HG02763 (cell line): Measurements from ENCODE around the gene KIRREL1.

ENCODE experiments used
- ATAC-seq: cut with Tn5 transposase; IDR thresholded peaks from one replicate; pipeline ENCODE4 v1.9.1; 2021; ENCODE audit warnings: mild to moderate bottlenecking, moderate library complexity; ENCODE audit not compliant: unreplicated experiment

The KIRREL1 gene

DNA sequence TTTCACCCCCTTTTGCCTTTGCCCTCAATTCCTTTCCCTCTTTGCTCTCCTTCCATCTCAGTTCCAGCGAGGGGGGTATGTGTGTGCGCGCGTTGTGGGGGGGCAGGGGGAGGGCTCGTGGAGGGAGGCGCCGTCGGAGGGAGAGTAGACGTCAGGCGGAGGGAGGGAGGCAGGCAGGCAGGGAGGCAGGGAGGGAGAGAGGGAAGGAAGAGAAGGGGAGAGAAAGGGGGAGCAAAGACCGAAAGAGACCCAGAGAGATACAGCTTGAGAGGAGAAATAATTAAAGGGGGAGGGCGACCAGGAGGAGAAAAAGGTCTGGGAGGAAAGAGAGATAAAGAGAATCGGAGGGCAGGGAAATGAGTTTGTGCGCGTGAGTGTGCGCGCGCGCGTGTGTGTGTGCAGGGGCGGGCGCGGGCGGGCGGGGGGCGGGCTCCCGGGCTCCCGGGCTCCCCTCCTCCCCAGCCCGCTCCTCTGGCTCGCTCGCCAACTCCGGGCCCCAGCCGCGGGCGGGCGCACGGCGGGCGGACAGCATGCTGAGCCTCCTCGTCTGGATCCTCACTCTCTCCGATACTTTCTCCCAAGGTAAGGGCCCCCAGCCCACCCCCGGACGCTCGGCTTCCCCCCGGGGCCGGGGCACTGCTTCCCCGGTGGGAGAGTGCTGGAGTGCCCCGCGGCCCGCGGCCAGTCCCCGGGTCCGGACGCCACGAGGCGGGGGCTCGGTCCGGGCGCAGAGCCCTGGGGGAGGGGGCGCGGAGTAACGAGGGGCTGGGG lies at the start of gene KIRREL1:
KIRREL1 (plus strand) TSS at position 499 of the 771 bp plus-strand sequence; CDS start at position 531, 32 bp downstream.
- no peak for ATAC-seq

DNA sequence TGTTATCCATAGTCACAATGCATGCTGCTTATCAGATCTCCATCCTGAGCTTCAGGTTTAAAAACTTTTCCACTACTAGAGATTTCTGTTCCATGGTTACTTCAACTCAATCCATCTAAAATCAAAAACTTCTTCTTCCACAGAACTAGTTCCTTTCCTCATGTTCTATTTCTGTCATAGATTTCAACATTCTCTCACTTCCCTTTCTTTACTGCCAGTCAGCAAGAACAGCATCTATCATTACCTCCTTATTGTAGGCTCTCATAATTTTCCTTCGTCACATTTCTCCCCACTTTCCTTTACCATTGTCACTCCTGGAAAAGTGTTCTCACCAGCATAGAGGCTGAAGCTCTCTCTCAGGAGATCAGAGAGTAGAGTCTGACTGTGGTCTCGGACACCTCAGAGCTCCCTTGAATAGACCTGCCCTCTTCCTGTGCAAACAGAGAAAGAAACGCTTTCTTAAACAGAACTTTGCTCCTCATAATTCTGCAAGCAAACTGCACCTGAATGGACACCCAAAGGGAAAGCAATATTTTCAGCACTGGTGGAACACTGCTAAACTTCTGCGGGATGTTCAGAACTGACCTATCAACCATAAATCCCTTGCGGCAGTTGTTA lies 48.7 kb upstream of the KIRREL1 start:
- ATAC-seq, result no peak

DNA sequence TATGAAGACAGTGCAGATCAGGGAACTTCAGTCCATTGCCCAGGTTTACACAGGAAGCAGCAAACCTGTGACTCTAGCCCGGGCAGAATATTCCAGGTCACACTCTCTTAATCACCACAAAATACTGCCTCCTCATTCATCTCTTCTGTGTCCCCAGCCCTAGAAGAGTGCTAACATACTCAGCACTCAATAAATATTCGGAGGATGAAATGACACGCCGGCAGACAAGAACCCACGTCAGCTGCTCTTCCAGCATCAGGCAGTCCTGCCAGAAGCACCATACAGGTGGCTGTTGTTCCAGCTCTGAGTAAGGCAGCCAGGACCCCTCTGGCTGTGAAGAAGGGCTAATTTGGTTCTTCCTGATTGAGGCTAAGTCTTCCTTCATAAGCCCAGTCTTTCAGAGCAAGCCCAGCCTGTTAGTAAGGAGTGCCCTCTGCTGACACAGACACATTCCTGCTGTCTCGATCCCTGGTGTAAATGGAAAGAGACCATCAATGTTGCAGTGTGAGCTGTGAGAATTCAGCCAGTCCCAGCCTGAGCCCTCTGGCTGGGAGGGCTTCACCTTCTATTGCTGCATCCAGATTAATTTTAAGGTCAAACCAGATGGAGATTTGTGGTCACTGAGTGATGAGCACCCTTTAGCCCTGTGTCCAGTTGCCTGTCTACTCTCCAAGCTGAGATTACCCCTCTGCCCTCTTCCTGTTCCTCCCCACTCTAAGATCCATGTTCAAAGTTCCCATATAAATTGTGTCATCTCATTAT lies 45.0 kb upstream of the KIRREL1 start:
- ATAC-seq, result no peak

DNA sequence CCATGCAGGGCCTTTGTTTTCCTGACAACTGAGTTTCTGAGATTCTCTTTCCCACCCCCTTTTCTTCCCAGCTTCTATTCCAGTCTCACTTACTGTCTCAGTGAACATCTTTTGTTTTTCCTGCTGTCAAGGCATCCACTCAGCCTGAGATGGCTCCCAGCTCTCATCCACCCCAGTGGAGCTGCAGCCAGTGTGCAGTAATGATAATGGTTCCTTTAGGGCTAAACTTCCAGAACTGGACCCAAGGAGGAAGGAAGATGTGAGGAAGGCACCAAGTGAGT lies 44.4 kb upstream of the KIRREL1 start:
- no peak for ATAC-seq

DNA sequence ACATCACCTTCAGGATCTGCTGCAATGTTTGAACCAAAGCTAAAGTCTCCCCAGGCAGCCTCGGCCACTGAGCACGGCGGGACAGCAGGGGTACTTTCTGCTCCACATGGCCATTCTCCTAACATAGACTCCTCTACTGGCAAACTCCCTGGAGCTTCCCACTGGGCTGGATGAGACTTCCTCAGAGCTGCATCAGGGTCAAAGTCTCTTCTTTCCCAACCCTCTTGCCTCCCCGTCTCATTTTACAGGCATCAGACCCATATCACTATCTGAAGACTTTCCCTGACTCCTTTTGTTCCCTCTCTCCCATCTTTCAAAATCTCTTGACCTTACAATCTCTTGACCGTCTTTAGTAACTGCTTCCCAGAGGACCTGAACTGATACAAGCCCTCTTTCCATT lies 42.2 kb upstream of the KIRREL1 start:
- ATAC-seq, result no peak

DNA sequence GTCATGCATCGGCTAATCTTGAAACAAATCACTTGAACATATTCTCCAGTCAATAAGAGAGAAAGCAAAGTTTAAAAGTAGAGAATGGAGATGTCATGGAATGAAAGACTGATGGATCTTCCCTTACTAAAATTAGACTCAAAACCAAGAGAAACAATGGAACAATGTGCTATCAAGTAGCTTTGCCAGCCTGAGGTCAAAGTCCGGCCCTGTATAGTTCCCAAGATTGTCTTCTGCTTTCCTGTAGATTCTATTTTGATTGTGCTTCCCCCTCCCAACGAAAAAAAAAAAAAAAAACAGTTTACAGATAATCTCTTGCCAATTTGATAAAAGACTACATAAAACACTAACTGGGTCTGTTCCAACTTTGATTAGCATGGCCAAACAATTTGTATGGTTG lies 40.8 kb upstream of the KIRREL1 start:
- ATAC-seq, result no peak

DNA sequence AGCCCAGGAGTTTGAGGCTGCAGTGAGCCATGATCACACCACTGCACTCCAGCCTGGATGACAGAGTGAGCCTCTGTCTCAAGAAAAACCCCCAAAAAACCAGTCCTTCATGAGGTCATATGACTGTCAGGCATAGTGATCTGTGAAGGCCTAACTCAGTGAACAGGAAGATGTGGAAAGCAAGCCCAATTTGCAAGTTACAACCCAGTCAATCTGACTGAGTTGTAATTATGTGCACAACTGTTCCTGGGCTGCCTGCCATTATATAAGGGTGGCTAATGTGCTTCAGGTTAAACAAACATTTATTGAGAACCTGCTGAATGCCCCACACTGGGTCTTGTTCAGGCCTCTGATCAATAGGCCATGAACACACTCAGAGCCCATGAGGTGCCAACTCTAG lies 38.2 kb upstream of the KIRREL1 start:
- no peak for ATAC-seq

DNA sequence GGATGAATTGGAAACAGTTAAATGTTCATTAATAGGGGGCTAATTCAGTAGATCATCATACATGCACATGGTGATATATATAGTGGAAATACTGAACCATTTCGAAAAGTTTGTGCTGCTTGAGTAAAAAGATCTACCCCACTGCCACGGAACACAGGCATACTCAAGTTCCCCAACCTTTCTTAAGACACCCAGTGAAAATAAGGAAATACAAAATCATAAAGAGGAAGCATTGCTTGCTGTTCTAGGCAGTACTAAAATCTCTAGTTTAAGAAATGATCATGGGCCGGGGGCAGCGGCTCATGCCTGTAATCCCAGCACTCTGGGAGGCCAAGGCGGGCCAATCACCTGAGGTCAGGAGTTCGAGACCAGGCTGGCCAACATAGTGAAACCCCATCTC lies 37.6 kb upstream of the KIRREL1 start:
- no peak for ATAC-seq

DNA sequence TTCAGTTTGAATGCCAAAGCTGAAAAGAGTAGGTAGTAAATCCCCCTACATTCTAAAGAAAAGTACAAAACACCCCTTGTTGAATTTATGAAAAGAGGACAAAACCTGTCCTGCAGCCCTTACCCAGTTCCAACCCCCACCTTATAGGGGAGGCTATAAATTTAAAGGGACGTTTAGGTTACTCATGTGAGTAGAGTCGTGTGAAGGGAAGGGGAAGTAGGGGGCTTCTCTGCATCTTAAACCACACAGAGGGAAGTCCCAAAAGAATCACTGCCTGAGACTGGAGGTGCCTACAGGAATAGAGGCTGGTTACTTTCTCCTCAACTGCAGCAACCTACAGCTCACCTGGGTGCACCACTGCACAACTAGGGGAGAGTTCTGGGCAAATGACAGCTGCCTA lies 36.7 kb upstream of the KIRREL1 start:
- no peak for ATAC-seq

DNA sequence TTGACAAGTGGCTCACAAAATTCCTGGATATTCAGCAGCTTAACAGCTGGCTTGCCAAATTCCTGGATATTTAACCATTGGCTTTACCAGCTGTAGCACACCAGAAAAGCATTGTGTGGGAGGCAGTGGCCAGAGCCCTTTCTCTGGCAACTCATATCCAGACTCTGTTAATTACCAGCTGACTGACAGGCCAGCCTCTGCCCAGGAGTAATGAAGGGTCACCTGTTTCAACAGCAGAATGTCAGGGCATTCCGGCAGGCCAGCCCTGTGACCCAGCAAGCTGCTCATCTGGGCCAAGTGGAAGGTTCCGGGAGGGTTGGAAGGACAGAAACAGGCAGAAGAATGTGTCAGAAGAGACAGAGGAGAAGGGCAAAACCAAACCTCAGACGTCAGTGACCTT lies 35.2 kb upstream of the KIRREL1 start:
- ATAC-seq, result no peak

DNA sequence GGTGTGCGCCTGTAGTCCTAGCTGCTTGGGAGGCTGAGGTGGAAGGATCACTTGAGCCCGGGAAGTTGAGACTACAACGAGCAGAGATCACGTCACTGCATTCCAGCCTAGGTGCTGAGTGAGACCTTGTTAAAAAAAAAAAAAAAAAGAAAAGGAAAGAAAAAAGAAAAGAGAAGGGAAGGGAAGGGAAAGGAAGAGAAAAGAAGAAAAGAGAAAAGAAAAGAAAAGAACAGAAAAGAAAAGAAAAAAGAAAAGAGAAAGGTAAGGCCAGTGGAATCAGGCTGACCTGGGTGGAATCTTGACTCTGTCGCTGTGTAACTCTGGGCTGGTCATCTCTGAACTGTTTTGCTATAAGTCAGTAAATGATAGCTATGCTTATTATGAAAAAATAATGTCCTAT lies 33.7 kb upstream of the KIRREL1 start:
- ATAC-seq, result no peak

DNA sequence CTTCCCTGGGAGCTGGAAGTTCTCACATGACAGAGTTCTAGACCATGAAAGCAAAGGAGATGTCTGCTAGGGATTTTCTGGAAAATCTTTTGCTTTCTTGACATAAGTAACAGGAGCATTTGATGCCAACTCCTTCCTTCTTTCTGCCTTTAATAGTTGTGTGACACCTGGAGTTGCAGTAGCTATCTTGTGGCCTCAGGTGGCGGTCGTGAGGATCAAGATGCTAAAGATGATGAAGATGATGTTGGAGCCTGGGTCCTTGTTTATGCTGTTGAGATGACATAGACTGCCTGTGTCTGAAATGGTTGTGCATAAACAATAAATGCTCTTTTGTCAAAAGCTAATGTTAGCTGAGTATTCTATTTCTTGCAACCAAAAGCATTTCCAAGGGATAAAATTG lies 32.7 kb upstream of the KIRREL1 start:
- no peak for ATAC-seq

DNA sequence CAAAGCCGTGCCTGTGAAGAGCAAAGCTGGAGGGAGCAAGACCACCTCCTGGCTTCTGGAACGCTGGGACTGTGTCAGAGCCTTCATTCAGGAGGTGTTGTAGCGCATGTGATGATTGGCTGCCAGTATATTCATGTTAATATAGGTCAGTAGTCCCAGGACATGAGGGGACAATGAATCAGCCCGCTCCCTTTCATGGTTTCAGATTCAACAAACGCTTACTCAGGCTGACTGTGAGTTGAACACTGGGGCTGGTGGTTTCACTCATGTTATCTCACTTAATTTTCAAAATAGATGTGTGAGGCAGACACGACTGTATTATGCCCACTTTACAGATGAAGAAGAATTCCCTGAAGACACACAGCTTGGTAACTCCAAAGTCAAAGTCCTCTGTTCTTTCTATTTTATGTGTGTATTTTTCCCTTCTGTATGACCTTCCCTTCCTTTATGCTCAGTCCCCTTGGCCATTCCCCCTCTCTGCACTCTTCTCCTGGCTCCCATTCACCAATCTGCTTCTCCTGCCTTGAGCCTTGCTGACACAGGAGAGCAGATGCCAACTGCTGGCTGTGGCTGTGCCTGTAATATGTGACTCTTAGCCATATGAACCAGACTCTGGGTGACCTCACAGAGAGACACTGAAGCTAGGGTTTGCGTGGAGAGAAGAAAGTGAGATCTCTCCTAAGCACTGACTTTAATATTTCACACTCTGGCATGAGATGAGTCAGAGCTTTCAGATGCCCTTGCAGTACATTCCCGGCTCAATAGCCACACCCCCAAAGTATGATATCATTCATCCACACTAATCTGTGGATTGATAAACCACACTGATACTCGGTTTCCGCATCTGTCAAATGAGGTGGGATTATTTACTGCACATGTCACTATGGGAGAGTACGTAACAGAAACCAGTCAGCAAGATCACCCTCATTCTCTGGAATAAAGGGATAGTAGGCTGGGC lies 31.4 kb upstream of the KIRREL1 start:
- ATAC-seq, result no peak

DNA sequence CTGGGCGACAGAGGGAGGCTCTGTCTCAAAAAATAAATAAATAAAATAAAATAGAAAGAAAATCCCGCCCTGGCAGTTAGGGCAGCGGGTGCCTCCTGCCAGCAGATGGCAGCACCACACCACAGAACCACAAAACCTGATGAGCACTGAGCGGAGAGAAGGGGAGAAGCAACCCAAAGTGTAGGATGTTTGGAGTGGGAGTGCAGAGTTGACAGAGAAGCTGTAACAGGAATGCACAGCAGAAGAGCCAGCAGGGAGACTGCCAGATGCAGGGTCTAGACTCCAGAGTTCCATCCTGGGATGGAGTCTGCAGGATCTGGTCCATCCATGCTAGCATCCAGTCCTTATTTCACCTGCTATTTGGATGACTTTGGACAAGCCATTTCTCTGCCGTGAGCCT lies 29.7 kb upstream of the KIRREL1 start:
- no peak for ATAC-seq

DNA sequence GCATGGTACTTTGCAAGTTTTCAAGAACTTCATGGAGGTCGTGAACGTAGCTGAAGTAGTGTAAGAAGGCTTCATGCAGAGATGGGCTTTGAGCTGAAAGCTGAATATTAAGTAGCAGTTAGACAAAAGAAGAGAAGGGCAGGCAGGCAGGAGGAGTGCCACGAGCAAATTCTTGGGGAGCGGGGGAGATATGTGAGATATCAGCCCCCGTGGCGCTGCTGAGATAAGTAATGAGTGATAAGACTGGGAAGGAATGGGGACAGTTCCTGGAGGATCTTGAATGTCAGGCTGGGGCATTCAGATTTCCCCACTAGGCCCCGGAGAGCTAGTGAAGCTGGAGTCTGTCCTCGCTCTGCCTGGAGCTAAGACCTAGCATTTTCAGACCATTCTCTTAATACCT lies 27.9 kb upstream of the KIRREL1 start:
- ATAC-seq, result no peak

DNA sequence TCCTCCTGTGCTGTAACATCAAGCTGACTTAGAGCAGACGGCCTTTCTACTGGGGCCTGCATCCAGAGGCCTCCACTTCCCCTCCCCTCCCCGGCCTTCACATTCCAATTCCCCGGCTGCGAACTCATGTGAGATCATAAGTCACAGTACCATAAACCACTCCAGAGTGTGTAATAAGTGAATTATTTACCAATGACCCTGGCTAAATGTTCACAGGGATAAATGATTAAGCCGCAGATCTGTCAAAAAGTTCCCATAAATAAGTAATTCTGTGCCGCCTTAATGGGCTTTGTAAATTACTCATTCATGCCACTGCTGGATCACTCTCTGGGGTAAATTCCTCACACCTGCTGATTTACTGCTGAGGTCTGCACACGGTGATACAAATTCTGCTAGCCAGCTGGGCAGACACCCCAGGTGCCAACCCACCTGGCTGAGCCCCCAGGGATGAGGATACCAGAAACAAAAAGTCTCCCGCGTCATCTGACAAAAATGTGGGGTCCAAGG lies 27.4 kb upstream of the KIRREL1 start:
- ATAC-seq, result no peak

DNA sequence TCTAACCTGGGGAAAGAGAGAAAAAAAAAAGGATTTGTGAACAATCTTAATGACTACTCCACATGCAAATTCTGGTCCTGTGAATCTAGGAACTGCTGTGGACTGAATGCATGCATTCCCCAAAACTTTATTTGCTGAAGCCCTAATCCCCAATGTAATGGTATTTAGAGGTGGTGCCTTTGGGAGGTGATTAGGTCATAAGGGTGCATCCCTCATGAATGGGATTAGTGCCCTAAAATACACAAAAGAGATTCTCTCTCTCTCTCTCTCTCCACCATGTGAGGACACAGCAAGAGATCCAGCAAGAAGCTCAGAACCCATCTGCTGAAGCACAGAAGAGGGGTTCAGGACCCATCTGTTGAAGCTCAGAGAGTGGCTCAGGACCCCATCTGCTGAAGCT lies 26.2 kb upstream of the KIRREL1 start:
- ATAC-seq, result no peak

DNA sequence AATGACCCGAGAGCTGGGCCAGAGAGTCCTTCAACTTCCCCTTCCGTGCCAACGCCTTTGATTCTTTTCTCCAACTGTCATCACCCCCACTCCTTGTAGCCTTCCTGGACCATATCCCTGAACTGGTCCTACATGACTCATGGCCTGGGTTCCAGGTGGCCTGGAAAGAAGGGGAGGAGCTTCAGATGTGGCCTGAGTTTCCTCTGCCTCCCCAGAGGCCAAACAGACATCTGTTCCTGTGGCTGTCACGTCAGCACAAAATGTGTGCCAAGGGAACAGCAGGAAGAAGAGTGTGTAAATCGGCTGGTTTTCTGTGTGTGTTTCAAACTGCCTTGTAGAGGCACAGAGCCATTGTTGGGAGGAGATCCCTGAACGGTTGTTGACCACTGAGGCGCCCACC lies 24.9 kb upstream of the KIRREL1 start:
- ATAC-seq, result no peak

DNA sequence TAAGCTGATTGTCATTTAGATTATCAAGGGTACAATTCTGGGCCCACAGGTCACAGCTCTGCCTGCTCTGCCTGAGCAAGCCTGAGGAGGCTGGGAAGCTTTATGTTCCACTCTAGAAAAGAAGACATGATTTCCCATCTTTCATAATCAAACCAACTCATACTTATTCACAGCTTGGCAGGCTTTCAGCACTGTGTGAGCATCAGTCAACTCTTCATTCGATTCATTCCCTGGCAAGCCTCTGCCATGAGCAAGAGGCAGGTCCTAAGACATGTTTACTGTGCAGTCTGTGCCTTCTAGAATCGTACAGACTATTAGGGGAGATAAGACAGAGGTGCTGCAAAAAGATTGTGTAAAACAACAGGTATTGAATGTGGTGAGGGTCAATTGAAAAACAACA lies 24.5 kb upstream of the KIRREL1 start:
- ATAC-seq, result no peak

DNA sequence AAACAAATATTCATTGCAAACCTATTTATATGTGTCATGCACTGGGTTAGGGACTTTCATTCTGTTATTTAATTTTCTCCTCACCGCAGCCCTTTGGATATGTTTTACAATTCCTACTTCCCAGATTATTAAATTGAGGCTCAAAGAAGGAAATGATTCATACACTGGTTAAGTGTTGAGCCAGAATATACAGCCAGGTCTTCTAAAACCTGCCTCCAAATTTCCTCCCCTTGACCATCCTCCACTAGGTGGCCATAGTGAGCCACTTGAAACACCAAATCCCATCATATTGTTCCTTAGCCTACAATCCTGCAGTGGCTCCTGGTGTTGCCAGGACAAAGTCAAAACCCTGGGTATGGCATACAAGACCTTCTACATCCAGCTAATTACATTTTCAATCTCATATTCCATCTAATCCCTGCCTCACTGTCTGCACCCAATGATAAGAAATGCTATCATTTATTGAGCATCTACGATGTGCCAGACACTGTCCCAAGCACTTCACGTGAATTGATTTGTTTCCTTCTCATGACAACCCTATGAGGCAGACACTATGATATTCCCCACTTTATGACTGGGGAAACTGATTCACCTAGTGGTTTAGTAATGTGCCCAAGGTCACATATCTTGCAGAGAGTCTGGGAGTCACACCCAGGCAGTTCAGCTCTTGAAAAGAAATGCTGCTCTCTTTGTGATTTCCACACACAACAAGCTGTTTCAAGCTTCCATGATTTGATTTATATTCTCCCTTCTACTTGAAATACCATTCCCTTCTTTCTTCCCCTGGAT lies 23.6 kb upstream of the KIRREL1 start:
- ATAC-seq, result no peak
